IgD-negative memory B cell (primary cell): ENCODE measurements around the gene FGFBP1. TPM values are rescaled to one million over a fixed set of nuclear protein-coding genes. Genes with fewer than 3 reads are reported as not detected.

ENCODE experiments used
- H3K27ac Mint-ChIP-seq, 3 donors: one replicate each; pipeline ENCODE4 v1.8.0; 2020 to 2022; ENCODE audit warnings: mild to moderate bottlenecking in 3 of 3, mixed read lengths in 3 of 3, moderate library complexity in 1 of 3
- H3K27me3 Mint-ChIP-seq: one replicate; pipeline ENCODE4 v1.8.0; 2021; ENCODE audit warnings: mixed read lengths
- H3K36me3 Mint-ChIP-seq: one replicate; pipeline ENCODE4 v1.8.0; 2020; ENCODE audit warnings: mild to moderate bottlenecking, mixed read lengths
- H3K4me1 Mint-ChIP-seq, 3 donors: one replicate each; pipeline ENCODE4 v1.8.0; 2020 to 2022; ENCODE audit warnings: mixed read lengths in 3 of 3, mild to moderate bottlenecking in 1 of 3
- H3K4me3 Mint-ChIP-seq, 4 donors: one replicate each; pipeline ENCODE4 v1.8.0; 2020 to 2022; ENCODE audit warnings: mild to moderate bottlenecking in 4 of 4, mixed read lengths in 4 of 4, moderate library complexity in 3 of 4
- H3K9me3 Mint-ChIP-seq, 3 donors: one replicate each; pipeline ENCODE4 v1.8.0; 2020 to 2021; ENCODE audit warnings: mixed read lengths in 3 of 3, mild to moderate bottlenecking in 1 of 3
- polyA plus RNA-seq: library from polyadenylated mRNA; unstranded; fragments of 300-500 nt; fragmentation: Illumina TruSeq; gene quantifications from one replicate; pipeline ENCODE4 v1.2.3, GENCODE V29; 2021

FGFBP1 gene
- polyA plus RNA-seq, 1 donor from 2014 or later = not detected

- Mint-ChIP-seq H3K27ac (peak overlapping the region in 1 of 3 donors; percentile 5), H3K4me3 (no peak overlapping the region), H3K27me3 (peaks cover 3% of the 10 kb centered on the region), H3K4me1 (peaks cover 3 to 11% (median 9%) of the 10 kb centered on the region in 3 donors), H3K36me3 (peaks cover 5% of the 10 kb centered on the region), H3K9me3 (peaks cover 4 to 11% (median 11%) of the 10 kb centered on the region in 3 donors)
Measured at GRCh38 chr4:15958562-15958961, 20.0 kb upstream of the FGFBP1 start.

- H3K27ac Mint-ChIP-seq = peak overlapping the region in 1 of 3 donors; percentile 86
- H3K4me3 Mint-ChIP-seq = no peak overlapping the region
- peaks cover 6 to 13% (median 11%) of the 10 kb centered on the region in 3 donors for H3K9me3 Mint-ChIP-seq
- H3K27me3 Mint-ChIP-seq = peaks cover 3% of the 10 kb centered on the region
- H3K36me3 Mint-ChIP-seq = peaks cover 5% of the 10 kb centered on the region
- peaks cover 4 to 18% (median 8%) of the 10 kb centered on the region in 3 donors for H3K4me1 Mint-ChIP-seq
Measured at GRCh38 chr4:15956179-15956850, 17.8 kb upstream of the FGFBP1 start.

GRCh38 chr4:15955670-15956069 is 17.1 kb upstream of the FGFBP1 start:
- Mint-ChIP-seq H3K4me1 (peaks cover 4 to 18% (median 8%) of the 10 kb centered on the region in 3 donors), H3K27ac (no peak overlapping the region), H3K9me3 (peaks cover 6 to 13% (median 11%) of the 10 kb centered on the region in 3 donors), H3K4me3 (no peak overlapping the region), H3K27me3 (peaks cover 3% of the 10 kb centered on the region), H3K36me3 (peaks cover 5% of the 10 kb centered on the region)

GRCh38 chr4:15953625-15954024 is 15.1 kb upstream of the FGFBP1 start:
- H3K9me3 Mint-ChIP-seq = peaks cover 6 to 14% (median 11%) of the 10 kb centered on the region in 3 donors
- H3K27me3 Mint-ChIP-seq = no peaks in the 10 kb centered on the region
- H3K36me3 Mint-ChIP-seq = peaks cover 5% of the 10 kb centered on the region
- H3K27ac Mint-ChIP-seq = no peak overlapping the region
- peaks cover 4 to 18% (median 8%) of the 10 kb centered on the region in 3 donors for H3K4me1 Mint-ChIP-seq
- H3K4me3 Mint-ChIP-seq = peak overlapping the region in 1 of 4 donors; percentile 80

GRCh38 chr4:15951781-15952180 is 13.2 kb upstream of the FGFBP1 start:
- H3K9me3 Mint-ChIP-seq = peaks cover 6 to 14% (median 11%) of the 10 kb centered on the region in 3 donors
- H3K4me1 Mint-ChIP-seq = peaks cover 4 to 18% (median 8%) of the 10 kb centered on the region in 3 donors
- no peak overlapping the region for H3K4me3 Mint-ChIP-seq
- peaks cover 5% of the 10 kb centered on the region for H3K36me3 Mint-ChIP-seq
- H3K27ac Mint-ChIP-seq = no peak overlapping the region
- no peaks in the 10 kb centered on the region for H3K27me3 Mint-ChIP-seq

- Mint-ChIP-seq H3K9me3 (peaks cover 0 to 4% (median 3%) of the 10 kb centered on the region in 3 donors), H3K4me3 (no peak overlapping the region), H3K27me3 (no peaks in the 10 kb centered on the region), H3K4me1 (peaks cover 2 to 9% (median 4%) of the 10 kb centered on the region in 3 donors), H3K27ac (no peak overlapping the region), H3K36me3 (no peaks in the 10 kb centered on the region)
Measured at GRCh38 chr4:15948826-15949225, 10.3 kb upstream of the FGFBP1 start.

GRCh38 chr4:15947684-15948083 is 9.1 kb upstream of the FGFBP1 start:
- peaks cover 0 to 1% (median 0%) of the 10 kb centered on the region in 3 donors for H3K9me3 Mint-ChIP-seq
- H3K27me3 Mint-ChIP-seq = peaks cover 1% of the 10 kb centered on the region
- no peak overlapping the region for H3K4me3 Mint-ChIP-seq
- no peak overlapping the region for H3K27ac Mint-ChIP-seq
- no peaks in the 10 kb centered on the region for H3K4me1 Mint-ChIP-seq
- no peaks in the 10 kb centered on the region for H3K36me3 Mint-ChIP-seq

GRCh38 chr4:15945516-15945915 is 7.0 kb upstream of the FGFBP1 start:
- Mint-ChIP-seq H3K4me1 (peaks cover 0 to under 1% (median 0%) of the 10 kb centered on the region in 3 donors), H3K4me3 (no peak overlapping the region), H3K36me3 (no peaks in the 10 kb centered on the region), H3K9me3 (peaks cover 0 to under 1% (median 0%) of the 10 kb centered on the region in 3 donors), H3K27me3 (peaks cover 1% of the 10 kb centered on the region), H3K27ac (no peak overlapping the region)

- H3K36me3 Mint-ChIP-seq = no peaks in the 10 kb centered on the region
- H3K27ac Mint-ChIP-seq = no peak overlapping the region
- peaks cover 1% of the 10 kb centered on the region for H3K27me3 Mint-ChIP-seq
- H3K4me3 Mint-ChIP-seq = no peak overlapping the region
- no peaks in the 10 kb centered on the region for H3K9me3 Mint-ChIP-seq
- H3K4me1 Mint-ChIP-seq = peaks cover 0 to 3% (median 0%) of the 10 kb centered on the region in 3 donors
Measured at GRCh38 chr4:15944895-15945294, 6.4 kb upstream of the FGFBP1 start.

- no peaks in the 10 kb centered on the region for H3K9me3 Mint-ChIP-seq
- H3K27ac Mint-ChIP-seq = no peak overlapping the region
- no peaks in the 10 kb centered on the region for H3K36me3 Mint-ChIP-seq
- H3K27me3 Mint-ChIP-seq = peaks cover 4% of the 10 kb centered on the region
- peaks cover 0 to 3% (median 0%) of the 10 kb centered on the region in 3 donors for H3K4me1 Mint-ChIP-seq
- no peak overlapping the region for H3K4me3 Mint-ChIP-seq
Measured at GRCh38 chr4:15942283-15942682, 3.7 kb upstream of the FGFBP1 start.

GRCh38 chr4:15938182-15938581 is 358 bp downstream of the FGFBP1 start:
- H3K36me3 Mint-ChIP-seq = no peaks in the 10 kb centered on the region
- H3K9me3 Mint-ChIP-seq = no peaks in the 10 kb centered on the region
- peaks cover 0 to 6% (median 1%) of the 10 kb centered on the region in 3 donors for H3K4me1 Mint-ChIP-seq
- H3K4me3 Mint-ChIP-seq = no peak overlapping the region
- no peak overlapping the region for H3K27ac Mint-ChIP-seq
- peaks cover 3% of the 10 kb centered on the region for H3K27me3 Mint-ChIP-seq

GRCh38 chr4:15936495-15936894 is 2.0 kb downstream of the FGFBP1 start:
- Mint-ChIP-seq H3K4me3 (no peak overlapping the region), H3K9me3 (peaks cover 0 to 4% (median 0%) of the 10 kb centered on the region in 3 donors), H3K4me1 (peaks cover 0 to 14% (median 12%) of the 10 kb centered on the region in 3 donors), H3K27me3 (peaks cover 3% of the 10 kb centered on the region), H3K27ac (no peak overlapping the region), H3K36me3 (no peaks in the 10 kb centered on the region)

- H3K4me3 Mint-ChIP-seq = no peak overlapping the region
- no peak overlapping the region for H3K27ac Mint-ChIP-seq
- H3K36me3 Mint-ChIP-seq = no peaks in the 10 kb centered on the region
- peaks cover 0 to 4% (median 0%) of the 10 kb centered on the region in 3 donors for H3K9me3 Mint-ChIP-seq
- peaks cover 3% of the 10 kb centered on the region for H3K27me3 Mint-ChIP-seq
- H3K4me1 Mint-ChIP-seq = peaks cover 6 to 21% (median 12%) of the 10 kb centered on the region in 3 donors
Measured at GRCh38 chr4:15935504-15936402, 2.8 kb downstream of the FGFBP1 start.

- Mint-ChIP-seq H3K9me3 (peaks cover 0 to 4% (median 0%) of the 10 kb centered on the region in 3 donors), H3K4me3 (no peak overlapping the region), H3K27me3 (peaks cover 6% of the 10 kb centered on the region), H3K36me3 (no peaks in the 10 kb centered on the region), H3K4me1 (peaks cover 6 to 23% (median 12%) of the 10 kb centered on the region in 3 donors), H3K27ac (no peak overlapping the region)
Measured at GRCh38 chr4:15934259-15934658, 4.3 kb downstream of the FGFBP1 start.
